Esophagus muscularis mucosa (tissue), 4 donors: ENCODE measurements around the gene NPAS3.

Source experiments
- EP300 ChIP-seq: sonication (generic); formaldehyde crosslinking; IDR thresholded peaks from one replicate; pipeline ENCODE4 v1.6.1; 2017; ENCODE audit warnings: antibody characterized with exemption
- POLR2A ChIP-seq: fragments of 450-650 bp; IDR thresholded peaks from one replicate; pipeline ENCODE4 v1.6.1; 2017; ENCODE audit warnings: antibody characterized with exemption, moderate library complexity, mild to moderate bottlenecking, low read depth
- POLR2AphosphoS5 ChIP-seq, 2 donors: sonication (generic); formaldehyde crosslinking; IDR thresholded peaks; one replicate each; pipeline ENCODE4 v1.6.1; 2017; ENCODE audit warnings: antibody characterized with exemption in 2 of 2
- TF ChIP-seq, protein P1 (sequence below), 3 experiments: fragments of 200-600 bp in 2 of 3; fragments of 450-650 bp in 1 of 3; sonication (generic) in 2 of 3; IDR thresholded peaks; one replicate each; pipeline ENCODE4 v1.5.1; 2017 to 2019; ENCODE audit warnings: antibody characterized with exemption in 3 of 3, mild to moderate bottlenecking in 2 of 3, moderate library complexity in 1 of 3

- TF ChIP-seq, protein P1, sequence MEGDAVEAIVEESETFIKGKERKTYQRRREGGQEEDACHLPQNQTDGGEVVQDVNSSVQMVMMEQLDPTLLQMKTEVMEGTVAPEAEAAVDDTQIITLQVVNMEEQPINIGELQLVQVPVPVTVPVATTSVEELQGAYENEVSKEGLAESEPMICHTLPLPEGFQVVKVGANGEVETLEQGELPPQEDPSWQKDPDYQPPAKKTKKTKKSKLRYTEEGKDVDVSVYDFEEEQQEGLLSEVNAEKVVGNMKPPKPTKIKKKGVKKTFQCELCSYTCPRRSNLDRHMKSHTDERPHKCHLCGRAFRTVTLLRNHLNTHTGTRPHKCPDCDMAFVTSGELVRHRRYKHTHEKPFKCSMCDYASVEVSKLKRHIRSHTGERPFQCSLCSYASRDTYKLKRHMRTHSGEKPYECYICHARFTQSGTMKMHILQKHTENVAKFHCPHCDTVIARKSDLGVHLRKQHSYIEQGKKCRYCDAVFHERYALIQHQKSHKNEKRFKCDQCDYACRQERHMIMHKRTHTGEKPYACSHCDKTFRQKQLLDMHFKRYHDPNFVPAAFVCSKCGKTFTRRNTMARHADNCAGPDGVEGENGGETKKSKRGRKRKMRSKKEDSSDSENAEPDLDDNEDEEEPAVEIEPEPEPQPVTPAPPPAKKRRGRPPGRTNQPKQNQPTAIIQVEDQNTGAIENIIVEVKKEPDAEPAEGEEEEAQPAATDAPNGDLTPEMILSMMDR (IDR thresholded peaks at IDR 0.05): no peak
- TF ChIP-seq POLR2A (no peak), POLR2AphosphoS5 (IDR thresholded peaks at IDR 0.05) (no peak), EP300 (no peak)
Measured at GRCh38 chr14:33294419-33294818, 355.7 kb downstream of the NPAS3 start.
